ENCODE measurements around the gene BTAF1. TPM values are rescaled to one million over a fixed set of nuclear protein-coding genes. Genes with fewer than 3 reads are reported as not detected.

The BTAF1 gene
- total RNA-seq, 1 experiment from 2014 or later, result 33.8 TPM

DNA sequence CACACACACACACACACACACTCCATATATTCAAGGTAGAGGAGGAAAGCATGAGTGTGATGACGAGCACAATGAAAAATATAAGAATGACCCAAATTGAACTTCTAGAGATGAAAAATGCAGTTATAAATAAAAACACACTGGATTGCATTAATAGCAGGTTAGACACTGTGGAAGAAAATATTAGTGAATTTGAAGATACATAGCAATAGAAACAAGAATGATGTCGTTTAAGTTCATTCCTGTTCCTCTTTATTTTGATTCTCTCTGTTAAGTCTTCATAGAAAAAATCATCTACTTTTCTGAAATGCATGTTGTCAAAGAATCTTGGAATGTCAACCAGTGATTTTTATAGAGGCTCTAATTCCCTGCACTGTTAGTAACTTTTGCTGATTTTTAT lies 78.4 kb downstream of the BTAF1 start:
- Histone ChIP-seq H3K9me3 (ENCODE audit: control insufficient read depth, insufficient read depth, low read depth, low read length) (no peaks in the 10 kb centered on the region), H3K27me3 (ENCODE audit: control insufficient read depth, insufficient read depth, low read length) (no peaks in the 10 kb centered on the region), H3K4me1 (ENCODE audit: control insufficient read depth, insufficient read depth, low read length) (no peaks in the 10 kb centered on the region), H3K4me3 (ENCODE audit: low read depth in 2 of 2, low read length in 2 of 2) (no peak overlapping the region), H3K36me3 (ENCODE audit: control insufficient read depth, insufficient read depth, low read length) (peaks cover 12% of the 10 kb centered on the region; the same call in 1 of the 2 replicates), H3K27ac (ENCODE audit: low read length) (no peak overlapping the region)
- DNase-seq (ENCODE audit: low read depth, low spot score) (no peak), ATAC-seq (no peak)
- TF ChIP-seq POLR2AphosphoS5 (IDR thresholded peaks at IDR 0.05; ENCODE audit: low read depth, low read length), result no peak
- TF ChIP-seq, protein P1, sequence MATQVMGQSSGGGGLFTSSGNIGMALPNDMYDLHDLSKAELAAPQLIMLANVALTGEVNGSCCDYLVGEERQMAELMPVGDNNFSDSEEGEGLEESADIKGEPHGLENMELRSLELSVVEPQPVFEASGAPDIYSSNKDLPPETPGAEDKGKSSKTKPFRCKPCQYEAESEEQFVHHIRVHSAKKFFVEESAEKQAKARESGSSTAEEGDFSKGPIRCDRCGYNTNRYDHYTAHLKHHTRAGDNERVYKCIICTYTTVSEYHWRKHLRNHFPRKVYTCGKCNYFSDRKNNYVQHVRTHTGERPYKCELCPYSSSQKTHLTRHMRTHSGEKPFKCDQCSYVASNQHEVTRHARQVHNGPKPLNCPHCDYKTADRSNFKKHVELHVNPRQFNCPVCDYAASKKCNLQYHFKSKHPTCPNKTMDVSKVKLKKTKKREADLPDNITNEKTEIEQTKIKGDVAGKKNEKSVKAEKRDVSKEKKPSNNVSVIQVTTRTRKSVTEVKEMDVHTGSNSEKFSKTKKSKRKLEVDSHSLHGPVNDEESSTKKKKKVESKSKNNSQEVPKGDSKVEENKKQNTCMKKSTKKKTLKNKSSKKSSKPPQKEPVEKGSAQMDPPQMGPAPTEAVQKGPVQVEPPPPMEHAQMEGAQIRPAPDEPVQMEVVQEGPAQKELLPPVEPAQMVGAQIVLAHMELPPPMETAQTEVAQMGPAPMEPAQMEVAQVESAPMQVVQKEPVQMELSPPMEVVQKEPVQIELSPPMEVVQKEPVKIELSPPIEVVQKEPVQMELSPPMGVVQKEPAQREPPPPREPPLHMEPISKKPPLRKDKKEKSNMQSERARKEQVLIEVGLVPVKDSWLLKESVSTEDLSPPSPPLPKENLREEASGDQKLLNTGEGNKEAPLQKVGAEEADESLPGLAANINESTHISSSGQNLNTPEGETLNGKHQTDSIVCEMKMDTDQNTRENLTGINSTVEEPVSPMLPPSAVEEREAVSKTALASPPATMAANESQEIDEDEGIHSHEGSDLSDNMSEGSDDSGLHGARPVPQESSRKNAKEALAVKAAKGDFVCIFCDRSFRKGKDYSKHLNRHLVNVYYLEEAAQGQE (IDR thresholded peaks at IDR 0.05; ENCODE audit: insufficient read depth in 1 of 2, low read depth in 2 of 2, low read length in 1 of 2), result no peak
- TF ChIP-seq SIN3A (IDR thresholded peaks at IDR 0.05; ENCODE audit: borderline replicate concordance, insufficient read depth, low read depth, low read length), result no peak
- TF ChIP-seq TCF7L2 (IDR thresholded peaks at IDR 0.05; ENCODE audit: low read depth, low read length), result no peak
- TF ChIP-seq, protein P2, sequence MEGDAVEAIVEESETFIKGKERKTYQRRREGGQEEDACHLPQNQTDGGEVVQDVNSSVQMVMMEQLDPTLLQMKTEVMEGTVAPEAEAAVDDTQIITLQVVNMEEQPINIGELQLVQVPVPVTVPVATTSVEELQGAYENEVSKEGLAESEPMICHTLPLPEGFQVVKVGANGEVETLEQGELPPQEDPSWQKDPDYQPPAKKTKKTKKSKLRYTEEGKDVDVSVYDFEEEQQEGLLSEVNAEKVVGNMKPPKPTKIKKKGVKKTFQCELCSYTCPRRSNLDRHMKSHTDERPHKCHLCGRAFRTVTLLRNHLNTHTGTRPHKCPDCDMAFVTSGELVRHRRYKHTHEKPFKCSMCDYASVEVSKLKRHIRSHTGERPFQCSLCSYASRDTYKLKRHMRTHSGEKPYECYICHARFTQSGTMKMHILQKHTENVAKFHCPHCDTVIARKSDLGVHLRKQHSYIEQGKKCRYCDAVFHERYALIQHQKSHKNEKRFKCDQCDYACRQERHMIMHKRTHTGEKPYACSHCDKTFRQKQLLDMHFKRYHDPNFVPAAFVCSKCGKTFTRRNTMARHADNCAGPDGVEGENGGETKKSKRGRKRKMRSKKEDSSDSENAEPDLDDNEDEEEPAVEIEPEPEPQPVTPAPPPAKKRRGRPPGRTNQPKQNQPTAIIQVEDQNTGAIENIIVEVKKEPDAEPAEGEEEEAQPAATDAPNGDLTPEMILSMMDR (IDR thresholded peaks at IDR 0.05), result no peak
- in situ Hi-C loops (cut with HindIII; ENCODE audit: low pct_unique_long_range_greater_than_20kb, low sequenced_read_pairs), result no loop called here
- no TSS peak for BruUV-seq (replicated peaks)
- ChIA-PET POLR2A (interaction anchor here (0.6 kb wide), 1 partner anchor 449 kb away, joined by 7 read pairs; no protein-coding TSS in a partner anchor), CTCF (interaction anchor here (0.6 kb wide), 1 partner anchor 8 kb away, joined by 3 read pairs; no protein-coding TSS in a partner anchor)
- intact Hi-C loops (cut with micrococcal nuclease; ENCODE audit: unreplicated experiment), result no loop called here

DNA sequence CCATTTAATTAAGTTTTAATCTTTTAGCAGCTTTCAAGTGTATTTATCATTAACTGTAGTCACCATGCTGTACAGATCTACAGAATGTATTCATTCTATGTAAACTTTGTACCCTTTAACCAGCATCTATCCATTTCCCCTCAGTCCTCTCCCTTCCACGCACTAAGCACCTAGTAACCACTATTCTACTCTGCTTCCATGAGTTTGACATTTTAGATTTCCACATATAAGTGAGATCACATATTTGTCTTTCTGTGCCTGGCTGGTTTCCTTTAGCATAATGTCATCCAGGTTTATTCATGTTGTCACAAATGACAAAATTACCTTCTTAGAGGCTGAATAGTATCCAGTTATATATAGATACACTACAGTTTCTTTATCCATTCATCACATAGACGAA lies 79.7 kb downstream of the BTAF1 start:
- in situ Hi-C loops (cut with HindIII; ENCODE audit: low pct_unique_long_range_greater_than_20kb, low sequenced_read_pairs), result no loop called here
- Histone ChIP-seq H3K4me1 (ENCODE audit: control insufficient read depth, insufficient read depth, low read length) (no peaks in the 10 kb centered on the region), H3K36me3 (ENCODE audit: control insufficient read depth, insufficient read depth, low read length) (peaks cover 4% of the 10 kb centered on the region; the same call in 1 of the 2 replicates), H3K9me3 (ENCODE audit: control insufficient read depth, insufficient read depth, low read depth, low read length) (no peaks in the 10 kb centered on the region), H3K27ac (ENCODE audit: low read length) (no peak overlapping the region), H3K27me3 (ENCODE audit: control insufficient read depth, insufficient read depth, low read length) (no peaks in the 10 kb centered on the region), H3K4me3 (ENCODE audit: low read depth in 2 of 2, low read length in 2 of 2) (no peak overlapping the region)
- ChIA-PET POLR2A (no interaction called here), CTCF (no interaction called here)
- BruUV-seq (replicated peaks), result no TSS peak
- no peak for ATAC-seq
- TF ChIP-seq SIN3A (IDR thresholded peaks at IDR 0.05; ENCODE audit: borderline replicate concordance, insufficient read depth, low read depth, low read length), result no peak
- no peak for TF ChIP-seq POLR2AphosphoS5 (IDR thresholded peaks at IDR 0.05; ENCODE audit: low read depth, low read length)
- TF ChIP-seq TCF7L2 (IDR thresholded peaks at IDR 0.05; ENCODE audit: low read depth, low read length), result no peak
- TF ChIP-seq, protein P1 (IDR thresholded peaks at IDR 0.05; ENCODE audit: insufficient read depth in 1 of 2, low read depth in 2 of 2, low read length in 1 of 2), result no peak
- TF ChIP-seq, protein P2 (IDR thresholded peaks at IDR 0.05), result no peak
- intact Hi-C loops (cut with micrococcal nuclease; ENCODE audit: unreplicated experiment), result no loop called here
- DNase-seq (ENCODE audit: low read depth, low spot score), result no peak

Measured in Panc1 (cell line).